HCT116 (cell line): ENCODE data around the gene RYR2.

Source experiments
- POLR2A ChIP-seq: IDR thresholded peaks from 2 replicates; pipeline ENCODE4 v1.7.0; 2011; ENCODE audit warnings: borderline replicate concordance; ENCODE audit not compliant: insufficient read depth, insufficient read length; ENCODE audit errors: extremely low read depth
- POLR2AphosphoS5 ChIP-seq: IDR thresholded peaks from 2 replicates; pipeline ENCODE4 v1.6.1; 2011; ENCODE audit warnings: mild to moderate bottlenecking, low read depth, low read length, moderate library complexity
- TF ChIP-seq, protein P1 (sequence below): IDR thresholded peaks from 2 replicates; pipeline ENCODE4 v1.6.1; 2012
- TF ChIP-seq, protein P2 (sequence below): IDR thresholded peaks from 2 replicates; pipeline ENCODE4 v1.6.1; 2012; ENCODE audit warnings: low read depth
- TF ChIP-seq, protein P3 (sequence below), 3 experiments: fragments of 200-600 bp in 1 of 3; sonication (generic) in 1 of 3; IDR thresholded peaks in 2 of 3; conservative IDR thresholded peaks in 1 of 3; 2 replicates each; pipeline ENCODE4 v1.5.1; 2012 to 2017; ENCODE audit warnings: low read depth in 2 of 3, low read length in 2 of 3, antibody characterized with exemption in 1 of 3, borderline replicate concordance in 1 of 3, control low read depth in 1 of 3, mild to moderate bottlenecking in 1 of 3, mixed read lengths in 1 of 3, mixed run types in 1 of 3, moderate library complexity in 1 of 3; ENCODE audit not compliant: insufficient read depth in 1 of 3

DNA sequence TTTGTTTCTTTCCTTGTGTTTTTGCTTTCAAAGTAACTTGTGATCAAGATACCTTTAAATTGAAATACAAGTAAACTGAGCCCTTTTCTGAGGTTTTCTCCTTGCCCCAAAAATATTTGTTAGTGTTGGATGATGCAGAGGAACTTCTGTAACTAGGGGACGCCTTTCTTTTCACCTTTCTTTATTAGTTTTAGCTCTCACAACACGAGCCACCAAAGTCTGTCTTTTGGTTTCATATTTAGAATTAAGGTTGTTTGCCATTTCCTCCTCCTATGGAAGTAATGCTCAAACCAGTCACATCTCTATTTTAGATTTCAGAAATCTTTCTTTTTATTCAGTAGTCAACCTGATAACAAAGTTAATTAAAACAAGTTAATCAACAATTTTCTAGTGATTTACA is 727.9 kb downstream of the RYR2 start:
- TF ChIP-seq, protein P1, sequence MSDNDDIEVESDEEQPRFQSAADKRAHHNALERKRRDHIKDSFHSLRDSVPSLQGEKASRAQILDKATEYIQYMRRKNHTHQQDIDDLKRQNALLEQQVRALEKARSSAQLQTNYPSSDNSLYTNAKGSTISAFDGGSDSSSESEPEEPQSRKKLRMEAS, result no peak
- no peak for TF ChIP-seq POLR2AphosphoS5
- TF ChIP-seq, protein P2, sequence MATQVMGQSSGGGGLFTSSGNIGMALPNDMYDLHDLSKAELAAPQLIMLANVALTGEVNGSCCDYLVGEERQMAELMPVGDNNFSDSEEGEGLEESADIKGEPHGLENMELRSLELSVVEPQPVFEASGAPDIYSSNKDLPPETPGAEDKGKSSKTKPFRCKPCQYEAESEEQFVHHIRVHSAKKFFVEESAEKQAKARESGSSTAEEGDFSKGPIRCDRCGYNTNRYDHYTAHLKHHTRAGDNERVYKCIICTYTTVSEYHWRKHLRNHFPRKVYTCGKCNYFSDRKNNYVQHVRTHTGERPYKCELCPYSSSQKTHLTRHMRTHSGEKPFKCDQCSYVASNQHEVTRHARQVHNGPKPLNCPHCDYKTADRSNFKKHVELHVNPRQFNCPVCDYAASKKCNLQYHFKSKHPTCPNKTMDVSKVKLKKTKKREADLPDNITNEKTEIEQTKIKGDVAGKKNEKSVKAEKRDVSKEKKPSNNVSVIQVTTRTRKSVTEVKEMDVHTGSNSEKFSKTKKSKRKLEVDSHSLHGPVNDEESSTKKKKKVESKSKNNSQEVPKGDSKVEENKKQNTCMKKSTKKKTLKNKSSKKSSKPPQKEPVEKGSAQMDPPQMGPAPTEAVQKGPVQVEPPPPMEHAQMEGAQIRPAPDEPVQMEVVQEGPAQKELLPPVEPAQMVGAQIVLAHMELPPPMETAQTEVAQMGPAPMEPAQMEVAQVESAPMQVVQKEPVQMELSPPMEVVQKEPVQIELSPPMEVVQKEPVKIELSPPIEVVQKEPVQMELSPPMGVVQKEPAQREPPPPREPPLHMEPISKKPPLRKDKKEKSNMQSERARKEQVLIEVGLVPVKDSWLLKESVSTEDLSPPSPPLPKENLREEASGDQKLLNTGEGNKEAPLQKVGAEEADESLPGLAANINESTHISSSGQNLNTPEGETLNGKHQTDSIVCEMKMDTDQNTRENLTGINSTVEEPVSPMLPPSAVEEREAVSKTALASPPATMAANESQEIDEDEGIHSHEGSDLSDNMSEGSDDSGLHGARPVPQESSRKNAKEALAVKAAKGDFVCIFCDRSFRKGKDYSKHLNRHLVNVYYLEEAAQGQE, result no peak
- TF ChIP-seq, protein P3, sequence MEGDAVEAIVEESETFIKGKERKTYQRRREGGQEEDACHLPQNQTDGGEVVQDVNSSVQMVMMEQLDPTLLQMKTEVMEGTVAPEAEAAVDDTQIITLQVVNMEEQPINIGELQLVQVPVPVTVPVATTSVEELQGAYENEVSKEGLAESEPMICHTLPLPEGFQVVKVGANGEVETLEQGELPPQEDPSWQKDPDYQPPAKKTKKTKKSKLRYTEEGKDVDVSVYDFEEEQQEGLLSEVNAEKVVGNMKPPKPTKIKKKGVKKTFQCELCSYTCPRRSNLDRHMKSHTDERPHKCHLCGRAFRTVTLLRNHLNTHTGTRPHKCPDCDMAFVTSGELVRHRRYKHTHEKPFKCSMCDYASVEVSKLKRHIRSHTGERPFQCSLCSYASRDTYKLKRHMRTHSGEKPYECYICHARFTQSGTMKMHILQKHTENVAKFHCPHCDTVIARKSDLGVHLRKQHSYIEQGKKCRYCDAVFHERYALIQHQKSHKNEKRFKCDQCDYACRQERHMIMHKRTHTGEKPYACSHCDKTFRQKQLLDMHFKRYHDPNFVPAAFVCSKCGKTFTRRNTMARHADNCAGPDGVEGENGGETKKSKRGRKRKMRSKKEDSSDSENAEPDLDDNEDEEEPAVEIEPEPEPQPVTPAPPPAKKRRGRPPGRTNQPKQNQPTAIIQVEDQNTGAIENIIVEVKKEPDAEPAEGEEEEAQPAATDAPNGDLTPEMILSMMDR (IDR thresholded peaks at IDR 0.05 in 2 of 3, conservative IDR thresholded peaks at IDR 0.05 in 1 of 3; ENCODE audit: borderline replicate concordance in 1 of 3, insufficient read depth in 1 of 3, low read depth in 2 of 3, low read length in 2 of 3), result no peak
- no peak for TF ChIP-seq POLR2A
